Activated CD4-positive, alpha-beta T cell treated with anti-CD3 and anti-CD28 coated beads, Interleukin-2, amount 10 ng/mL, durations not matched to agents 7 days and 5 days (primary cell): Measurements from ENCODE around the gene RAG2. TPM values are rescaled to one million over a fixed set of nuclear protein-coding genes. Genes with fewer than 3 reads are reported as not detected.
A peak's percentile ranks its signal among the peaks of the same experiment; 100 is the strongest.

ENCODE experiments used
- CTCF ChIA-PET: fragments of 350-600 bp; sonication (Branson Sonifier 250); formaldehyde crosslinking; loops from one replicate; lab custom pipeline; 2021; ENCODE audit warnings: antibody characterized with exemption; lab: Charles Lee
- POLR2A ChIA-PET: fragments of 350-600 bp; sonication (Branson Sonifier 250); formaldehyde crosslinking; loops from one replicate; lab custom pipeline; 2021; ENCODE audit warnings: antibody characterized with exemption; lab: Charles Lee
- DNase-seq: peaks from one replicate; pipeline ENCODE4 v3.0.0-alpha.2; 2020
- H3K27ac Mint-ChIP-seq: one replicate; pipeline ENCODE4 v1.8.0; 2021; ENCODE audit warnings: mild to moderate bottlenecking, moderate library complexity, mixed read lengths
- H3K27me3 Mint-ChIP-seq: one replicate; pipeline ENCODE4 v1.8.0; 2021; ENCODE audit warnings: mixed read lengths
- H3K36me3 Mint-ChIP-seq: one replicate; pipeline ENCODE4 v1.8.0; 2021; ENCODE audit warnings: low read depth, mixed read lengths
- H3K4me1 Mint-ChIP-seq: one replicate; pipeline ENCODE4 v1.8.0; 2021; ENCODE audit warnings: mixed read lengths
- H3K4me3 Mint-ChIP-seq: one replicate; pipeline ENCODE4 v1.8.0; 2021; ENCODE audit warnings: mild to moderate bottlenecking, moderate library complexity, mixed read lengths
- H3K9me3 Mint-ChIP-seq: one replicate; pipeline ENCODE4 v1.8.0; 2021; ENCODE audit warnings: mixed read lengths
- total RNA-seq, 2 experiments: library from RNA; stranded (reverse); gene quantifications; one replicate each; pipeline ENCODE4 v1.2.3, GENCODE V29; 2021

RAG2 gene
- not detected for total RNA-seq

GRCh38 chr11:36598051-36598450, at the start of gene RAG2:
Gene RAG2, minus strand, starts transcription at chr11:36598236. Its CDS starts 4,068 bp downstream, at chr11:36594168.
- Mint-ChIP-seq H3K27me3 (peaks cover 26% of the 10 kb centered on the region), H3K27ac (no peak within 1 kb of the TSS)
- CTCF ChIA-PET, result no interaction called here

GRCh38 chr11:36638556-36638955, 40.5 kb upstream of the RAG2 start:
- H3K4me1 Mint-ChIP-seq, result no peaks in the 10 kb centered on the region
- CTCF ChIA-PET, result no interaction called here
- no peaks in the 10 kb centered on the region for H3K36me3 Mint-ChIP-seq

More at GRCh38 chr11:36598051-36598450, at the start of gene RAG2:
- Mint-ChIP-seq H3K9me3 (no peaks in the 10 kb centered on the region), H3K36me3 (no peaks in the 10 kb centered on the region), H3K4me1 (peaks cover 9% of the 10 kb centered on the region), H3K4me3 (no peak within 1 kb of the TSS)
- no peak for DNase-seq
- POLR2A ChIA-PET, result no interaction called here

GRCh38 chr11:36635066-36635862, 37.2 kb upstream of the RAG2 start:
- H3K36me3 Mint-ChIP-seq, result no peaks in the 10 kb centered on the region

More at GRCh38 chr11:36638556-36638955, 40.5 kb upstream of the RAG2 start:
- POLR2A ChIA-PET, result no interaction called here
- Mint-ChIP-seq H3K4me3 (no peak overlapping the region), H3K9me3 (no peaks in the 10 kb centered on the region), H3K27me3 (no peaks in the 10 kb centered on the region), H3K27ac (no peak overlapping the region)
- DNase-seq, result no peak

GRCh38 chr11:36631774-36632173, 33.7 kb upstream of the RAG2 start:
- H3K4me3 Mint-ChIP-seq, result no peak overlapping the region
- no peak for DNase-seq
- H3K4me1 Mint-ChIP-seq, result no peaks in the 10 kb centered on the region
- POLR2A ChIA-PET, result no interaction called here
- H3K9me3 Mint-ChIP-seq, result no peaks in the 10 kb centered on the region
- H3K27ac Mint-ChIP-seq, result no peak overlapping the region
- CTCF ChIA-PET, result no interaction called here
- H3K36me3 Mint-ChIP-seq, result no peaks in the 10 kb centered on the region
- peaks cover 3% of the 10 kb centered on the region for H3K27me3 Mint-ChIP-seq

More at GRCh38 chr11:36635066-36635862, 37.2 kb upstream of the RAG2 start:
- no peaks in the 10 kb centered on the region for H3K27me3 Mint-ChIP-seq
- ChIA-PET CTCF (no interaction called here), POLR2A (no interaction called here)
- H3K9me3 Mint-ChIP-seq, result no peaks in the 10 kb centered on the region
- no peak for DNase-seq
- no peak overlapping the region for H3K4me3 Mint-ChIP-seq
- no peaks in the 10 kb centered on the region for H3K4me1 Mint-ChIP-seq
- no peak overlapping the region for H3K27ac Mint-ChIP-seq

- ChIA-PET CTCF (no interaction called here), POLR2A (no interaction called here)
- no peaks in the 10 kb centered on the region for H3K36me3 Mint-ChIP-seq
These were observed 30.8 kb upstream of the RAG2 start for GRCh38 chr11:36628765-36629244.

GRCh38 chr11:36628141-36628540, 30.1 kb upstream of the RAG2 start:
- ChIA-PET POLR2A (no interaction called here), CTCF (interaction anchor here (1.0 kb wide), 1 partner anchor 119 kb away, joined by 3 read pairs; no protein-coding TSS in a partner anchor)
- no peak overlapping the region for H3K4me3 Mint-ChIP-seq
- peaks cover 3% of the 10 kb centered on the region for H3K27me3 Mint-ChIP-seq
- no peaks in the 10 kb centered on the region for H3K9me3 Mint-ChIP-seq
- H3K36me3 Mint-ChIP-seq, result no peaks in the 10 kb centered on the region
- no peaks in the 10 kb centered on the region for H3K4me1 Mint-ChIP-seq
- DNase-seq, result no peak
- H3K27ac Mint-ChIP-seq, result no peak overlapping the region

More at GRCh38 chr11:36628765-36629244, 30.8 kb upstream of the RAG2 start:
- H3K27me3 Mint-ChIP-seq, result peaks cover 3% of the 10 kb centered on the region
- H3K27ac Mint-ChIP-seq, result no peak overlapping the region
- H3K4me1 Mint-ChIP-seq, result no peaks in the 10 kb centered on the region
- DNase-seq, result no peak
- H3K4me3 Mint-ChIP-seq, result no peak overlapping the region
- no peaks in the 10 kb centered on the region for H3K9me3 Mint-ChIP-seq

- H3K27ac Mint-ChIP-seq, result no peak overlapping the region
- peaks cover 3% of the 10 kb centered on the region for H3K27me3 Mint-ChIP-seq
- H3K9me3 Mint-ChIP-seq, result no peaks in the 10 kb centered on the region
- CTCF ChIA-PET, result interaction anchor here (1.0 kb wide), 1 partner anchor 119 kb away, joined by 3 read pairs; no protein-coding TSS in a partner anchor
- POLR2A ChIA-PET, result no interaction called here
- no peak for DNase-seq
- H3K36me3 Mint-ChIP-seq, result no peaks in the 10 kb centered on the region
- H3K4me3 Mint-ChIP-seq, result no peak overlapping the region
- no peaks in the 10 kb centered on the region for H3K4me1 Mint-ChIP-seq
These were observed 29.4 kb upstream of the RAG2 start for GRCh38 chr11:36627471-36627870.

GRCh38 chr11:36627006-36627405, 29.0 kb upstream of the RAG2 start:
- no peak for DNase-seq
- no peak overlapping the region for H3K27ac Mint-ChIP-seq
- CTCF ChIA-PET, result no interaction called here
- H3K4me1 Mint-ChIP-seq, result no peaks in the 10 kb centered on the region
- H3K36me3 Mint-ChIP-seq, result no peaks in the 10 kb centered on the region
- peaks cover 3% of the 10 kb centered on the region for H3K27me3 Mint-ChIP-seq
- POLR2A ChIA-PET, result no interaction called here
- no peak overlapping the region for H3K4me3 Mint-ChIP-seq
- no peaks in the 10 kb centered on the region for H3K9me3 Mint-ChIP-seq

GRCh38 chr11:36623494-36623893, 25.5 kb upstream of the RAG2 start:
- DNase-seq, result no peak
- Mint-ChIP-seq H3K36me3 (no peaks in the 10 kb centered on the region), H3K4me3 (no peak overlapping the region), H3K27ac (no peak overlapping the region), H3K27me3 (peaks cover 10% of the 10 kb centered on the region), H3K4me1 (peaks cover 2% of the 10 kb centered on the region), H3K9me3 (no peaks in the 10 kb centered on the region)
- ChIA-PET CTCF (no interaction called here), POLR2A (no interaction called here)

GRCh38 chr11:36622431-36623136, 24.5 kb upstream of the RAG2 start:
- ChIA-PET POLR2A (no interaction called here), CTCF (no interaction called here)
- Mint-ChIP-seq H3K36me3 (no peaks in the 10 kb centered on the region), H3K4me1 (peaks cover 2% of the 10 kb centered on the region), H3K4me3 (no peak overlapping the region), H3K27ac (no peak overlapping the region), H3K9me3 (no peaks in the 10 kb centered on the region), H3K27me3 (peaks cover 10% of the 10 kb centered on the region)
- peak; percentile 19 for DNase-seq

- Mint-ChIP-seq H3K9me3 (no peaks in the 10 kb centered on the region), H3K36me3 (no peaks in the 10 kb centered on the region), H3K4me1 (peaks cover 2% of the 10 kb centered on the region), H3K4me3 (no peak overlapping the region), H3K27me3 (peaks cover 10% of the 10 kb centered on the region), H3K27ac (no peak overlapping the region)
- POLR2A ChIA-PET, result no interaction called here
- DNase-seq, result no peak
- CTCF ChIA-PET, result no interaction called here
These were observed 22.2 kb upstream of the RAG2 start for GRCh38 chr11:36620246-36620645.

GRCh38 chr11:36619502-36619901, 21.5 kb upstream of the RAG2 start:
- POLR2A ChIA-PET, result interaction anchor here (0.7 kb wide), 1 partner anchor 1290 kb away, joined by 3 read pairs; no protein-coding TSS in a partner anchor
- H3K4me1 Mint-ChIP-seq, result peaks cover 2% of the 10 kb centered on the region
- no peak overlapping the region for H3K27ac Mint-ChIP-seq

More at GRCh38 chr11:36619502-36619901, 21.5 kb upstream of the RAG2 start:
- H3K36me3 Mint-ChIP-seq, result no peaks in the 10 kb centered on the region
- H3K27me3 Mint-ChIP-seq, result peaks cover 10% of the 10 kb centered on the region
- no peak overlapping the region for H3K4me3 Mint-ChIP-seq
- no peaks in the 10 kb centered on the region for H3K9me3 Mint-ChIP-seq
- DNase-seq, result no peak
- CTCF ChIA-PET, result no interaction called here
